Peyer's patch (tissue), 4 donors: ENCODE data around the gene CD82.

ENCODE experiments used
- POLR2A ChIP-seq, 2 donors: fragments of 450-650 bp; IDR thresholded peaks; one replicate each; pipeline ENCODE4 v1.5.1; 2017; ENCODE audit warnings: antibody characterized with exemption in 2 of 2, mild to moderate bottlenecking in 2 of 2, moderate library complexity in 2 of 2
- TF ChIP-seq, protein P1 (sequence below), 6 experiments: fragments of 450-650 bp in 4 of 6; fragments of 200-600 bp in 2 of 6; sonication (generic) in 1 of 6; IDR thresholded peaks; one replicate each; pipeline ENCODE4 v1.5.1; 2017 to 2019; ENCODE audit warnings: antibody characterized with exemption in 6 of 6, mild to moderate bottlenecking in 3 of 6, moderate library complexity in 1 of 6

DNA sequence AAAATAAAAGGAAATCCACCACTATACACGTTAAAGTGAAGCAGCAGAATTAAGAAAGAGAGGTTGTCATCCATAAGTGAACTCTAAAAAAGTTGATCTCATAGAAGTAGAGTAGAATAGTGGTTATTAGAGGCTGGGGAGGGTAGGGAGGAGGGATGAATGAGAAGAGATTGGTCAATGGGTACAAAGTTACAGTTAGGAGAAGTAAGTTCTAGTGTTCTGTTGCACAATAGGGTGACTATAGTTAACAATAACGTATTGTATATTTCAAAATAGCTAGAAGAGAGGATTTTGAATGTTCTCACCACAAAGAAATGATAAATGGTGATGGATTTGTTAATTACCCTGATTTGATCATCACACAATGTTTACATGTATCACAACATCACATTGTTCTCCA lies 72.0 kb downstream of the CD82 start:
- TF ChIP-seq, protein P1, sequence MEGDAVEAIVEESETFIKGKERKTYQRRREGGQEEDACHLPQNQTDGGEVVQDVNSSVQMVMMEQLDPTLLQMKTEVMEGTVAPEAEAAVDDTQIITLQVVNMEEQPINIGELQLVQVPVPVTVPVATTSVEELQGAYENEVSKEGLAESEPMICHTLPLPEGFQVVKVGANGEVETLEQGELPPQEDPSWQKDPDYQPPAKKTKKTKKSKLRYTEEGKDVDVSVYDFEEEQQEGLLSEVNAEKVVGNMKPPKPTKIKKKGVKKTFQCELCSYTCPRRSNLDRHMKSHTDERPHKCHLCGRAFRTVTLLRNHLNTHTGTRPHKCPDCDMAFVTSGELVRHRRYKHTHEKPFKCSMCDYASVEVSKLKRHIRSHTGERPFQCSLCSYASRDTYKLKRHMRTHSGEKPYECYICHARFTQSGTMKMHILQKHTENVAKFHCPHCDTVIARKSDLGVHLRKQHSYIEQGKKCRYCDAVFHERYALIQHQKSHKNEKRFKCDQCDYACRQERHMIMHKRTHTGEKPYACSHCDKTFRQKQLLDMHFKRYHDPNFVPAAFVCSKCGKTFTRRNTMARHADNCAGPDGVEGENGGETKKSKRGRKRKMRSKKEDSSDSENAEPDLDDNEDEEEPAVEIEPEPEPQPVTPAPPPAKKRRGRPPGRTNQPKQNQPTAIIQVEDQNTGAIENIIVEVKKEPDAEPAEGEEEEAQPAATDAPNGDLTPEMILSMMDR (IDR thresholded peaks at IDR 0.05) = no peak
- TF ChIP-seq POLR2A (IDR thresholded peaks at IDR 0.05) = no peak
